ENCODE data around the gene ABCB11.
"Not testable (repeated sequence)": the region's sequence is repeated elsewhere in the genome, so short reads cannot be mapped to it uniquely, and the experiment has no call there.

The ABCB11 gene

GRCh38 chr2:168874368-168875054 lies 156.6 kb downstream of the ABCB11 start:
- Histone ChIP-seq H3K9ac (ENCODE audit: low read length) (no peak overlapping the region), H3K27ac (ENCODE audit: low read depth, low read length) (no peak overlapping the region), H3K27me3 (ENCODE audit: insufficient read depth, low read length) (no peaks in the 10 kb centered on the region), H3K4me3 (ENCODE audit: low read depth, low read length) (no peak overlapping the region), H3K4ac (ENCODE audit: low read depth, low read length) (no peak overlapping the region), H3K18ac (ENCODE audit: low read length) (no peak overlapping the region), H4K91ac (ENCODE audit: low read depth, low read length) (no peak overlapping the region), H3K4me1 (ENCODE audit: control insufficient read depth in 1 of 2, insufficient read depth in 2 of 2, low read length in 2 of 2) (no peaks in the 10 kb centered on the region), H3K4me2 (ENCODE audit: low read length) (no peak overlapping the region), H4K12ac (ENCODE audit: low read depth, low read length) (no peak overlapping the region), H2BK5ac (ENCODE audit: low read depth, low read length, poor library complexity) (no peak overlapping the region), H2AK5ac (ENCODE audit: low read length) (no peak overlapping the region), H2BK120ac (ENCODE audit: insufficient read depth, low read length, poor library complexity) (no peak overlapping the region), H3K14ac (ENCODE audit: low read length) (no peak overlapping the region), H2AFZ (ENCODE audit: insufficient read depth, low read length, poor library complexity) (no peak overlapping the region), H3K79me1 (ENCODE audit: low read length) (no peaks in the 10 kb centered on the region), H3K79me2 (ENCODE audit: control insufficient read depth, insufficient read depth, low read length, poor library complexity) (no peaks in the 10 kb centered on the region), H4K8ac (ENCODE audit: low read depth, low read length) (no peak overlapping the region), H2BK12ac (ENCODE audit: low read length) (no peak overlapping the region), H3K9me3 (ENCODE audit: insufficient read depth, low read depth, low read length) (no peaks in the 10 kb centered on the region), H3K36me3 (ENCODE audit: control insufficient read depth in 1 of 2, insufficient read depth in 2 of 2, low read length in 2 of 2) (peaks cover 1 to 3% of the 10 kb centered on the region in 2 experiments), H3K23ac (ENCODE audit: low read length) (no peak overlapping the region)
- WGBS (ENCODE audit: extremely low coverage, insufficient coverage, insufficient read length), result no CpG with 5 or more reads among the region's 6 CpGs
- no peak for DNase-seq

GRCh38 chr2:168870824-168871223 lies 160.3 kb downstream of the ABCB11 start:
- H2AK5ac ChIP-seq (ENCODE audit: low read length); H3K14ac ChIP-seq (ENCODE audit: low read length); H3K27me3 ChIP-seq (ENCODE audit: insufficient read depth, low read length); H4K12ac ChIP-seq (ENCODE audit: low read depth, low read length); H3K27ac ChIP-seq (ENCODE audit: low read depth, low read length); H3K79me2 ChIP-seq (ENCODE audit: control insufficient read depth, insufficient read depth, low read length, poor library complexity); H3K4me3 ChIP-seq (ENCODE audit: low read depth, low read length); H3K23ac ChIP-seq (ENCODE audit: low read length); H3K18ac ChIP-seq (ENCODE audit: low read length); H3K9ac ChIP-seq (ENCODE audit: low read length); H2BK12ac ChIP-seq (ENCODE audit: low read length); DNase-seq; H2BK120ac ChIP-seq (ENCODE audit: insufficient read depth, low read length, poor library complexity); H4K8ac ChIP-seq (ENCODE audit: low read depth, low read length); H4K91ac ChIP-seq (ENCODE audit: low read depth, low read length); H3K36me3 ChIP-seq (ENCODE audit: control insufficient read depth in 1 of 2, insufficient read depth in 2 of 2, low read length in 2 of 2); H3K4ac ChIP-seq (ENCODE audit: low read depth, low read length); H3K9me3 ChIP-seq (ENCODE audit: insufficient read depth, low read depth, low read length); H2AFZ ChIP-seq (ENCODE audit: insufficient read depth, low read length, poor library complexity); H3K79me1 ChIP-seq (ENCODE audit: low read length); H3K4me2 ChIP-seq (ENCODE audit: low read length); H3K4me1 ChIP-seq (ENCODE audit: control insufficient read depth in 1 of 2, insufficient read depth in 2 of 2, low read length in 2 of 2); H2BK5ac ChIP-seq (ENCODE audit: low read depth, low read length, poor library complexity): not testable (repeated sequence)
- WGBS (ENCODE audit: extremely low coverage, insufficient coverage, insufficient read length), result no CpG with 5 or more reads among the region's 4 CpGs
